Measurements from ENCODE around the gene CENPK. TPM values are rescaled to one million over a fixed set of nuclear protein-coding genes. Genes with fewer than 3 reads are reported as not detected.

Gene CENPK
- total RNA-seq, 1 experiment from 2014 or later: 46.0 TPM

GRCh38 chr5:65506961-65507360 is 56.0 kb downstream of the CENPK start:
- no CpG with 5 or more reads among the region's 3 CpGs for WGBS (ENCODE audit: extremely low coverage, insufficient read length, low lambda C conversion rate)
- H3K27me3 Mint-ChIP-seq (ENCODE audit: low read depth): no peaks in the 10 kb centered on the region

More at GRCh38 chr5:65506961-65507360, 56.0 kb downstream of the CENPK start:
- Histone ChIP-seq H3K9ac (ENCODE audit: extremely low read depth, insufficient read length, low read length) (no peak overlapping the region), H2AFZ (ENCODE audit: low read length) (no peak overlapping the region), H3K4me2 (ENCODE audit: insufficient read depth, insufficient read length, low read length) (no peak overlapping the region), H2BK12ac (ENCODE audit: insufficient read length, low read depth, low read length) (no peak overlapping the region), H2BK15ac (ENCODE audit: low read depth, low read length) (no peak overlapping the region), H3K18ac (ENCODE audit: insufficient read length, low read depth, low read length) (no peak overlapping the region), H3K4ac (ENCODE audit: low read depth, low read length) (no peak overlapping the region), H4K20me1 (ENCODE audit: control insufficient read depth, insufficient read depth, insufficient read length) (no peaks in the 10 kb centered on the region), H2BK120ac (ENCODE audit: low read depth, low read length, poor library complexity, severe bottlenecking) (no peak overlapping the region), H3K27me3 (ENCODE audit: insufficient read depth, low read length) (no peaks in the 10 kb centered on the region), H4K91ac (ENCODE audit: insufficient read length, low read depth, low read length) (no peak overlapping the region), H3K27ac (ENCODE audit: insufficient read length, low read depth, low read length) (no peak overlapping the region), H4K8ac (replicated peaks; ENCODE audit: insufficient read length, low read depth, low read length) (no peak overlapping the region), H2AK5ac (ENCODE audit: insufficient read length, low read length) (no peak overlapping the region), H3K79me2 (ENCODE audit: insufficient read depth, low read length) (no peaks in the 10 kb centered on the region), H3K23ac (ENCODE audit: insufficient read length, low read depth, low read length) (no peak overlapping the region), H4K5ac (ENCODE audit: insufficient read length, low read depth, low read length) (no peak overlapping the region), H3K14ac (ENCODE audit: insufficient read depth, low read length) (no peak overlapping the region), H3T11ph (ENCODE audit: low read length) (no peak overlapping the region), H3K56ac (ENCODE audit: insufficient read length, low read depth, low read length) (no peak overlapping the region), H3K9me3 (ENCODE audit: control insufficient read depth, low read depth, low read length) (no peaks in the 10 kb centered on the region), H2BK20ac (ENCODE audit: low read depth, low read length, poor library complexity, severe bottlenecking) (no peak overlapping the region), H3K23me2 (ENCODE audit: insufficient read length, low read depth, low read length, poor library complexity, severe bottlenecking) (no peaks in the 10 kb centered on the region), H3K4me1 (ENCODE audit: insufficient read depth, low read length) (no peaks in the 10 kb centered on the region), H2BK5ac (ENCODE audit: insufficient read length, low read length) (no peak overlapping the region), H3K79me1 (ENCODE audit: insufficient read depth, low read depth, low read length, poor library complexity, severe bottlenecking) (no peaks in the 10 kb centered on the region)
- no peak overlapping the region for H3K27ac Mint-ChIP-seq
- no peaks in the 10 kb centered on the region for H3K4me1 Mint-ChIP-seq
- DNase-seq: no peak
- peaks cover 0 to 2% (median 0%) of the 10 kb centered on the region in 3 experiments; a peak in 2 of 7 replicates for H3K36me3 Mint-ChIP-seq (ENCODE audit: insufficient read depth in 1 of 3, low read depth in 3 of 3)
- no peak overlapping the region for H3K4me3 Mint-ChIP-seq
- no peak for TF ChIP-seq CTCF (conservative IDR thresholded peaks at IDR 0.05)
- H3K9me3 Mint-ChIP-seq: no peaks in the 10 kb centered on the region
